ENCODE measurements around the gene SETD4.

The SETD4 gene

DNA sequence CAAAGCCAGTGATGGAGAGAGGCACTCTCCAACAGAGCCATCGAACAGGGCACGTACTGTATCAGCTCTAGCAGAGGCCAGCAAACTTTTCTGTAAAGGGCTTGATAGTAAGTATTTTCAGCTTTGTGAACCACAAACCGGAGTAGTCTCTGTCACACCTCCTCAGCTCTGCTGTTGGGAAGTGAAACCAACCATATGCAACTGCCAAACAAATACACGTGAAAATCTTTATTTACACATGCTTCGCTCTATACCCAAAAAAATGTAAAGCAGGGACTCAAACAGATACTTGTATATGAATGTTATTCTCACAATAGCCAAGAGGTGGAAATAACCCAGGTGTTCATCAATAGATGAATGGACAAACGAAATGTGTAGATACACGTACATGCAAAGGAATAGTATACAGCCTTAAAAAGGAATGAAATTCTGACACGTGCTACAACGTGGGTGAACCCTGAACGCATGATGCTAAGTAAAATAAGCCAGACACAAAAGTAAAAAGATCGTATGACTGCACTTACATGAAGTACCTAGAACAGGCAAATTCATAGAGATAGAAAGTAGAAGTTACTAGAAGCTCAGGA is 39.0 kb downstream of the SETD4 start:
- 93 to 97% methylated on average over 10 to 11 of the region's 11 CpGs for WGBS, 2 experiments
- Histone ChIP-seq H3K4me3 (ENCODE audit: insufficient read depth, low read depth, low read length) (no peak overlapping the region), H3K36me3 (ENCODE audit: control insufficient read depth, insufficient read depth, low read length) (no peaks in the 10 kb centered on the region)

DNA sequence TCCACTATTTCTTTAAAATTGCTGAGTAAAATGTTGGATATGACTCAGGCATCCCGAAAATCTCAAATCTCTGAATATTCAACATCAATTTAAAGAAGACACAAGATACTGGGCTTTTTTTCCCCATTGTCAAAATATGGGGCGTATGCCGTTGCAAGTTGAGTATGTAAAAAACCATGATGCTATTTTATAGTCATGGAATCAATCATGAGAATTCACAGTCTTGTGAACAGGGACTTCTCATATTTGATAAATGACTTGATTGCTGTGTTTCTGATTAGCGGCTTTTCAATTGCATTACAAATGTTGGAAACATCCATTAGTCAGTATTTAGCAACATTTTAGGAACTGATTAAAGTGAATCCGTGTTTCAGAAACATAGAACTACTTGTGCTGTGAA is 45.3 kb downstream of the SETD4 start:
- Histone ChIP-seq H3K27ac (ENCODE audit: insufficient read depth, low read depth, low read length, poor library complexity, severe bottlenecking) (no peak overlapping the region), H3K4me3 (ENCODE audit: insufficient read depth, low read depth, low read length) (no peak overlapping the region), H3K27me3 (ENCODE audit: control insufficient read depth, insufficient read depth, low read length, poor library complexity, severe bottlenecking) (no peaks in the 10 kb centered on the region), H3K36me3 (ENCODE audit: control insufficient read depth, insufficient read depth, low read length) (no peaks in the 10 kb centered on the region), H3K9me3 (ENCODE audit: control insufficient read depth, low read length) (no peaks in the 10 kb centered on the region), H3K4me1 (ENCODE audit: control insufficient read depth, insufficient read depth, low read length) (no peaks in the 10 kb centered on the region)
- WGBS, 2 experiments = 92 to 94% methylated on average over 5 of the region's 5 CpGs

More for the DNA sequence above, 39.0 kb downstream of the SETD4 start:
- Histone ChIP-seq H3K27ac (ENCODE audit: insufficient read depth, low read depth, low read length, poor library complexity, severe bottlenecking) (no peak overlapping the region), H3K27me3 (ENCODE audit: control insufficient read depth, insufficient read depth, low read length, poor library complexity, severe bottlenecking) (no peaks in the 10 kb centered on the region), H3K9me3 (ENCODE audit: control insufficient read depth, low read length) (no peaks in the 10 kb centered on the region), H3K4me1 (ENCODE audit: control insufficient read depth, insufficient read depth, low read length) (no peaks in the 10 kb centered on the region)

DNA sequence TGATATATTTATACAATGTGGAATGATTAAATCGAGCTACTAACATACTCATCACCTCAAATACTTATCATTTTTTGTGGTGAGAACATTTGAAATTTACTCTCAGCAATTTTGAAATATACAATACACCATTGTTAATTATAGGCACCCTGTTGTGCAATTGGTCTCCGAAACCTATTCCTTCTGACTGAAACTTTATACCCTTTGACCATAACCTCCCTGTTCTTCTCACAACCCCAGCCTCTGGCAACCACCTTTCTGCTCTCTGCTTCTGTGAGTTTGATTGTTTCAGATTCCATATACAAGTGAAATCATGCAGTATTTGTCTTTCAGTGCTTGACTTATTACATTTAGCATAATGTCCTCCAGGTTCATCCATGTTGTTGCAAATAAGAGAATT is 49.5 kb downstream of the SETD4 start:
- Histone ChIP-seq H3K27ac (ENCODE audit: insufficient read depth, low read depth, low read length, poor library complexity, severe bottlenecking) (no peak overlapping the region), H3K36me3 (ENCODE audit: control insufficient read depth, insufficient read depth, low read length) (no peaks in the 10 kb centered on the region), H3K27me3 (ENCODE audit: control insufficient read depth, insufficient read depth, low read length, poor library complexity, severe bottlenecking) (no peaks in the 10 kb centered on the region), H3K4me1 (ENCODE audit: control insufficient read depth, insufficient read depth, low read length) (no peaks in the 10 kb centered on the region), H3K9me3 (ENCODE audit: control insufficient read depth, low read length) (no peaks in the 10 kb centered on the region), H3K4me3 (ENCODE audit: insufficient read depth, low read depth, low read length) (no peak overlapping the region)
- 76 to 90% methylated on average over 1 of the region's 2 CpGs for WGBS, 2 experiments

DNA sequence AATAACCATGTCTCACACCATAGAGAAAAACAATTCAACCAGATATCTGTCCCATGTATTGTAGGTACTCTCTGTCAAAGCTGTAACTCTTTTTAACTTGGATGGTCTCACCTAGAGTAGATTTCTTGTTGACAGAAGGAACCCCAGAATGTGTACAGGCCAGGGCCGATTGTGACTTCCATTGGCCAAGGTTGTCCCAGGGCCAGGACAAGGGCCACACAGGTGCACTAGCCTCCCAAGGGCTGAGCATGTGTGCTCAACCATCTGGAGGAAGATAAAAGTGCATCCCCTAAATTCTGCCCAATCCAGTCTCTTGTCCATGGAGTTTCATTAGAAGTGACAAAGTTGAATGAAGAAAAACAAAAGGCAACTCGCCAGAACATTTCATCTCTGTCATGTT is 51.8 kb downstream of the SETD4 start:
- Histone ChIP-seq H3K27ac (ENCODE audit: insufficient read depth, low read depth, low read length, poor library complexity, severe bottlenecking) (no peak overlapping the region), H3K27me3 (ENCODE audit: control insufficient read depth, insufficient read depth, low read length, poor library complexity, severe bottlenecking) (no peaks in the 10 kb centered on the region), H3K4me1 (ENCODE audit: control insufficient read depth, insufficient read depth, low read length) (no peaks in the 10 kb centered on the region), H3K36me3 (ENCODE audit: control insufficient read depth, insufficient read depth, low read length) (no peaks in the 10 kb centered on the region), H3K4me3 (ENCODE audit: insufficient read depth, low read depth, low read length) (no peak overlapping the region), H3K9me3 (ENCODE audit: control insufficient read depth, low read length) (no peaks in the 10 kb centered on the region)
- WGBS, 2 experiments = 86 to 92% methylated on average over 2 of the region's 2 CpGs

DNA sequence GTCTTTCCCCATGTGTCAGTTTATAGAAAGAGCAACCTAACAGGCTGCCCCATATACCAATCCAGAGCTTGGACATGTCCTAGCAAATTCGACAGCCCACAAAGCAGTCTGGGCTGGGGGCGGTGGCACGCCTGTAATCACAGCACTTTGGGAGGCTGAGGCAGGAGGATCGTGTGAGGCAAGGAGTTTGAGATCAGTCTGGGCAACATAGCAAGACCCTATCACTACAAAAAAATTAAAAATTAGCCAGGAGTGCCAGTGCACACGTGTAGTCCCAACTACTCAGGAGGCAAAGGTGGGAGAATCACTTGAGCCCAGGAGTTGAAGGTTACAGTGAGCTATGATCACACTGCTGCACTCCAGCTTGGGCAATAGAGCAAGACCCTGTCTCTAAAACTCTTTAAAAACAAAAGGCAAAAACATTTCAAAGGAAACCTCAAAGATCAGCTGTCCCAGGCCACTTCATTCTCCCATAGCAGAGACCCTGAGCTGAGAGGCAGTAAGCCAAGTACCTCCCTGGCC is 54.4 kb downstream of the SETD4 start:
- Histone ChIP-seq H3K36me3 (ENCODE audit: control insufficient read depth, insufficient read depth, low read length) (no peaks in the 10 kb centered on the region), H3K9me3 (ENCODE audit: control insufficient read depth, low read length) (no peaks in the 10 kb centered on the region), H3K4me1 (ENCODE audit: control insufficient read depth, insufficient read depth, low read length) (no peaks in the 10 kb centered on the region), H3K27me3 (ENCODE audit: control insufficient read depth, insufficient read depth, low read length, poor library complexity, severe bottlenecking) (no peaks in the 10 kb centered on the region), H3K4me3 (ENCODE audit: insufficient read depth, low read depth, low read length) (no peak overlapping the region), H3K27ac (ENCODE audit: insufficient read depth, low read depth, low read length, poor library complexity, severe bottlenecking) (no peak overlapping the region)
- WGBS, 2 experiments = 92% methylated on average over 5 of the region's 5 CpGs

DNA sequence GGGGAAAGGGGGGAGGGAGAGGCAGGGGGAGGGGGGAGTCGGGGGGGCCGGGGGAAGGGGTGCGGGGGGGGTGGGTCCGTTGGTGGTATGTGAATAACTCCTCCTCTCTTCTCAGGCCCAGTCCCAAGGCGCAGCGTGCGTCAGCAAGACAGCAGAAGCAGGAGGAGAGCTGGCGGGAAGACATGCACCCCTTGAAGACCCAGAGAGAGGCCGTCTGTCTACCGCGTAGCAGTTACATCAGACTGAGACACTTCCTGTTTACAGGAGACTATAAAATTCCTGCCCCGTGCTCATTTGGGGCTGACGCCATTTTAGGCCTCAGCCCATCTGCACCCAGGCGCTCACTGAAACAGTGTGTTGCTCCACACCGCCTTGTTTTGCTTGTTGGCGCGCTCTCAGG is 55.3 kb downstream of the SETD4 start:
- Histone ChIP-seq H3K4me1 (ENCODE audit: control insufficient read depth, insufficient read depth, low read length) (no peaks in the 10 kb centered on the region), H3K27ac (ENCODE audit: insufficient read depth, low read depth, low read length, poor library complexity, severe bottlenecking) (no peak overlapping the region), H3K36me3 (ENCODE audit: control insufficient read depth, insufficient read depth, low read length) (no peaks in the 10 kb centered on the region), H3K9me3 (ENCODE audit: control insufficient read depth, low read length) (no peaks in the 10 kb centered on the region), H3K4me3 (ENCODE audit: insufficient read depth, low read depth, low read length) (no peak overlapping the region), H3K27me3 (ENCODE audit: control insufficient read depth, insufficient read depth, low read length, poor library complexity, severe bottlenecking) (no peaks in the 10 kb centered on the region)
- WGBS, 2 experiments = 93% methylated on average over 14 to 15 of the region's 17 CpGs

DNA sequence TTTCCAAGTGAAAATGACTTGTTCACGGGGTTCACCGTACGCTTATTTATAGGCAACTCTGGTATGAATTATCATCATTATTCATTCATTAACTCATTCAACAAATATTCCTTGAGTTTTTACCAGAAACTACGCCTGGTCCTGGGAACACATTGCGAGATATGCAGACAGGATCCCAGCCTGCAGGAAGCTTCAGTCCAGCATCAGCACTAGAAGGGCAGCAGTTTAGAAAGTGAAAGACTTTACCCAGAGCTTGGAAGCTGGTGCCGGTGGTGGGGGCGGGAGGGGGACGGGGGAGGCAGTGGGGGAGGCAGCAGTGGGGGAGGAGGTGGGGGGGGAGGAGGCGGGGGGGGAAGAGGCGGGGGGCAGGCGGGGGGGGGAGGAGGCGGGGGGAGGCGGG is 55.9 kb downstream of the SETD4 start:
- no peaks in the 10 kb centered on the region for H3K4me1 ChIP-seq (ENCODE audit: control insufficient read depth, insufficient read depth, low read length)
- H3K36me3 ChIP-seq (ENCODE audit: control insufficient read depth, insufficient read depth, low read length) = no peaks in the 10 kb centered on the region
- WGBS, 2 experiments = 89 to 98% methylated on average over 5 of the region's 13 CpGs
- H3K4me3 ChIP-seq (ENCODE audit: insufficient read depth, low read depth, low read length) = no peak overlapping the region
- H3K9me3 ChIP-seq (ENCODE audit: control insufficient read depth, low read length) = no peaks in the 10 kb centered on the region
- H3K27me3 ChIP-seq (ENCODE audit: control insufficient read depth, insufficient read depth, low read length, poor library complexity, severe bottlenecking) = no peaks in the 10 kb centered on the region
- H3K27ac ChIP-seq (ENCODE audit: insufficient read depth, low read depth, low read length, poor library complexity, severe bottlenecking) = no peak overlapping the region

DNA sequence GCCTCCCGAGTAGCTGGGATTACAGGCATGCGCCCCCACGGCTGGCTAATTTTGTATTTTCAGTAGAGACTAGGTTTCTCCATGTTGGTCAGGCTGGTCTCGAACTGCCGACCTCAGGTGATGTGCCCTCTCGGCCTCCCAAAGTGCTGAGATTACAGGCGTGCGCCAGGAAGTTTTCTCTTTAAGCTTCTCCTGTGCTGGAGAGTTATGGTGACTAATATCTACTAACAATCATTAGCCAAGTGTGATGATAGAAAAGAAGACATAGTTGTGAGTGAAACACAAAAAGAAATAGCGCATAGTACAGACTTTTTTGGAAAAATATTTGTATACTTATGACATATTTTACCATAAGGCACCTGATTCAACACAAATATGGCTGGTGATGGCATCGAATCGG is 56.5 kb downstream of the SETD4 start:
- Histone ChIP-seq H3K27me3 (ENCODE audit: control insufficient read depth, insufficient read depth, low read length, poor library complexity, severe bottlenecking) (no peaks in the 10 kb centered on the region), H3K4me3 (ENCODE audit: insufficient read depth, low read depth, low read length) (no peak overlapping the region), H3K36me3 (ENCODE audit: control insufficient read depth, insufficient read depth, low read length) (no peaks in the 10 kb centered on the region), H3K4me1 (ENCODE audit: control insufficient read depth, insufficient read depth, low read length) (no peaks in the 10 kb centered on the region), H3K27ac (ENCODE audit: insufficient read depth, low read depth, low read length, poor library complexity, severe bottlenecking) (no peak overlapping the region), H3K9me3 (ENCODE audit: control insufficient read depth, low read length) (no peaks in the 10 kb centered on the region)
- WGBS, 2 experiments = 89 to 97% methylated on average over 10 to 11 of the region's 11 CpGs

DNA sequence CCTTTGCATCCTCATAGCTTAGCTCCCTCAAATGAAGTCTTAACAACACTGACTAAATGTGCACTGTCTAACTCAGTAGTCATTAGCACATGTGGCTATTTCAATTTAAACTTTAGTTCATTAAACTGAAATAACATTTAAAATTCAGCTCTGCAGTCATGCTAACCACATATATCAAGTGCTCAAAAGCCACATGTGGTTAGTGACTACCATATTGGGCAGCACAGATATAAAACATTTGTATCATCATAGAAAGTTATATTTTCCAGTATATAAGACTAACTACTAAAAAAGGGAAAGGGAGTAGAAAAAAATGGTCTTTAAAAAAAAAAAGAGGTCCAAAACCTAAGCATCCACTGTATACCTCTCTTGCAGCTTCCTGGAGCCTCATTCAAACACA is 64.1 kb downstream of the SETD4 start:
- H3K36me3 ChIP-seq (ENCODE audit: control insufficient read depth, insufficient read depth, low read length) = no peaks in the 10 kb centered on the region
- H3K9me3 ChIP-seq (ENCODE audit: control insufficient read depth, low read length) = no peaks in the 10 kb centered on the region
- H3K4me1 ChIP-seq (ENCODE audit: control insufficient read depth, insufficient read depth, low read length) = no peaks in the 10 kb centered on the region
- no peak overlapping the region for H3K27ac ChIP-seq (ENCODE audit: insufficient read depth, low read depth, low read length, poor library complexity, severe bottlenecking)
- H3K27me3 ChIP-seq (ENCODE audit: control insufficient read depth, insufficient read depth, low read length, poor library complexity, severe bottlenecking) = no peaks in the 10 kb centered on the region
- H3K4me3 ChIP-seq (ENCODE audit: insufficient read depth, low read depth, low read length) = no peak overlapping the region

DNA sequence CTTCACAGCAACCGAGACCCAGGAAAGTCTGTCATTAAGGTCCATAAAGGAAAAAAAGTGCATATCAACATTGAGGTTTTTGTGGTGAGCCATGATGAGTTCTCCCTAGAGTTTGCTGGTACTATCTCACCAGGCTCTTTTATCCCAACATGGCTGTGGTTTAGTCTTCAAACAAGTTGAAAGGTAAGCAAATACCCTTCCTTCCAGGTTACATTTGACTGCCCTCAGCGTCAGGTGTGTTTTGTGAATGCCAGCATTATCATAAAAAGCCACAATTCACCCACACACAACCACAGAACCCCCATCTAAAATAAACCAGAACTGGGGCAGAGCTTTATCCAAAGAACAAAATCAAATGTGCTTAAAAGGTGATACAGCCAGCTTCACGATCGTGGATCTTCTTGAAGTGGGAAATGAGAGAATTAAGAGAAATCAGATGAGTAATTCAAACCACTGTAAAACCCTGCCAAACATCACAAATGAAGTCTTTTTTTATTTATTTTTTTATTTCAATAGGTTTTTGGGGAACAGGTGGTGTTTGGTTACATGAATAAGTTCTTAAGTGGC is 64.7 kb downstream of the SETD4 start:
- H3K27ac ChIP-seq (ENCODE audit: insufficient read depth, low read depth, low read length, poor library complexity, severe bottlenecking) = no peak overlapping the region
- no peaks in the 10 kb centered on the region for H3K4me1 ChIP-seq (ENCODE audit: control insufficient read depth, insufficient read depth, low read length)
- WGBS, 2 experiments = 88 to 92% methylated on average over 2 to 4 of the region's 4 CpGs
- H3K36me3 ChIP-seq (ENCODE audit: control insufficient read depth, insufficient read depth, low read length) = no peaks in the 10 kb centered on the region
- no peaks in the 10 kb centered on the region for H3K9me3 ChIP-seq (ENCODE audit: control insufficient read depth, low read length)
- H3K4me3 ChIP-seq (ENCODE audit: insufficient read depth, low read depth, low read length) = no peak overlapping the region
- H3K27me3 ChIP-seq (ENCODE audit: control insufficient read depth, insufficient read depth, low read length, poor library complexity, severe bottlenecking) = no peaks in the 10 kb centered on the region
